ENCODE data around the gene ZDHHC8.

ZDHHC8 gene

DNA sequence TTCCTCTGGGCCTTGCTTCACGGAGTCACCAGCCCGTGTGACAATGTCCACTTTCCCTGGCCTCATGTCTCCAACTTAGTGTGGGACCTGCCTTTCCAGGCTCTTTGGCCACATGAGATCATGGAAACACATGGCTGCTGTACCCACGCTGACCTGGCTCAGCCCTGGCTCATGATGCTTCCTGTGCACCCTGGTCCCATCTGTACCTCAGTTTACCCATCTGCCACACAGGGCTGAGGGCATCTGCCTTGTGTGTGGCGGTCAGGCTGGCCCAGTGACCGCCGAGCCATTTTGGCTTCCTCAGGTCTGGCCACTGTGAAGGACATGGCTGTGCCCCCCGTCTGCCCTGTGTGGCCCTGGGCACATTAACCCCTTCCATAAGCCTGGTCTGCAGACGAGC is 51.5 kb downstream of the ZDHHC8 start:
- in situ Hi-C loops (cut with MboI; ENCODE audit: low pct_unique_long_range_greater_than_20kb, low sequenced_read_pairs, unreplicated experiment): no loop called here
- no peak for TF ChIP-seq CTCF (IDR thresholded peaks at IDR 0.05; ENCODE audit: extremely low read depth, insufficient read depth, missing control alignments)
- DNase-seq (ENCODE audit: low spot score): no peak

DNA sequence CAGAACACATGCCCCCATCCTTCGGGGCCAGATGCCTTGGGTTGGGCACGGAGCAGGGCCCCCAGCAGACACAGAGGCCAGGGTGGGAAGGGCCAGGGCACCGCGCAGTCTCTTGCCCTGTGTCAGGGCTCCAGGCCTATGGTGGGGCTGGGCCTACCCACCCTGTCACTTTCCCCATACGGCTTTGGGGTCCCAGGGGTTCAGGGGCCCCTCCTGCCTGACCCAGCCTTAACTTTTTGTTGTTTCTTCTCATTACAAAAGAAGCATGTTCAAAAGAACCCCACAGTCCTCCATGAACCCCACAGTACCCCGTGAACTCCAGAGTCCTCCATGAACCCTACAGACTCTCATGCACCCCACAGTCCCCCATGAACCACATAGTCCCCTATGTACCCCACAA is 52.2 kb downstream of the ZDHHC8 start:
- TF ChIP-seq CTCF (IDR thresholded peaks at IDR 0.05; ENCODE audit: extremely low read depth, insufficient read depth, missing control alignments): no peak
- in situ Hi-C loops (cut with MboI; ENCODE audit: low pct_unique_long_range_greater_than_20kb, low sequenced_read_pairs, unreplicated experiment): no loop called here
- no peak for DNase-seq (ENCODE audit: low spot score)

DNA sequence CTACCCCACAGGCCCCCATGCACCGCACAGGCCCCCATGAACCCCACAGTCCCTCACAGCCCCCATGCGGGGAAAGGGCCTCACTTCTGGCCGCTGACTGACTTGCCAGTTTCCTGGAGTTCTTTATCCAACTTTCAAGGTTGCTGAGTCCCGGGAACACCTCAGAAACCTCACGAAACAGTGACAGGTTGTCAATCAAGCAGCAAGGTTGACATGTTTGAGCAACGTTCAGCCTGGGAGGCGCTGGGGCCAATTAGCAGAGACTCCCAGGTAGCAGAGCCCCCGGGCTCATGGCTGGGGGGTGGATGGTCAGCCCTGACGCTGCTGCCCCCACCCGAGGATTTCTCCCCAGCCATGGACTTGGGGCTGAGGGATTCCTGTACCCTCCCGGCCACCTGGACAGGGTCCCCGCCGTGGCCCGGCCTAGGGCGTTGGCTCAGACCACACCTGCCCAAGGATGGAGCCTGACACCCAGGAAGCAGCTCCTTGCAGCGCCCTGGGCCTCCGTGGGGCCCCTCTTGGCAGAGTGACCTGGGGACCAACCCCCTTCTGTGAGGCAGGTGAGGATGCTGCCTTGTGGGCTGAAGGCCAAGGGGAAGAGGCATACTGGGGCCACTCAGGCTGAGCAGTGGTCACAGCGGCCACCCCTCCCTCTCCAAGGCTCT is 53.0 kb downstream of the ZDHHC8 start:
- DNase-seq (ENCODE audit: low spot score): no peak
- TF ChIP-seq CTCF (IDR thresholded peaks at IDR 0.05; ENCODE audit: extremely low read depth, insufficient read depth, missing control alignments): no peak
- in situ Hi-C loops (cut with MboI; ENCODE audit: low pct_unique_long_range_greater_than_20kb, low sequenced_read_pairs, unreplicated experiment): no loop called here

GRCh38 chr22:20185750-20186149 is 54.1 kb downstream of the ZDHHC8 start:
- in situ Hi-C loops (cut with MboI; ENCODE audit: low pct_unique_long_range_greater_than_20kb, low sequenced_read_pairs, unreplicated experiment): no loop called here
- no peak for TF ChIP-seq CTCF (IDR thresholded peaks at IDR 0.05; ENCODE audit: extremely low read depth, insufficient read depth, missing control alignments)
- no peak for DNase-seq (ENCODE audit: low spot score)

DNA sequence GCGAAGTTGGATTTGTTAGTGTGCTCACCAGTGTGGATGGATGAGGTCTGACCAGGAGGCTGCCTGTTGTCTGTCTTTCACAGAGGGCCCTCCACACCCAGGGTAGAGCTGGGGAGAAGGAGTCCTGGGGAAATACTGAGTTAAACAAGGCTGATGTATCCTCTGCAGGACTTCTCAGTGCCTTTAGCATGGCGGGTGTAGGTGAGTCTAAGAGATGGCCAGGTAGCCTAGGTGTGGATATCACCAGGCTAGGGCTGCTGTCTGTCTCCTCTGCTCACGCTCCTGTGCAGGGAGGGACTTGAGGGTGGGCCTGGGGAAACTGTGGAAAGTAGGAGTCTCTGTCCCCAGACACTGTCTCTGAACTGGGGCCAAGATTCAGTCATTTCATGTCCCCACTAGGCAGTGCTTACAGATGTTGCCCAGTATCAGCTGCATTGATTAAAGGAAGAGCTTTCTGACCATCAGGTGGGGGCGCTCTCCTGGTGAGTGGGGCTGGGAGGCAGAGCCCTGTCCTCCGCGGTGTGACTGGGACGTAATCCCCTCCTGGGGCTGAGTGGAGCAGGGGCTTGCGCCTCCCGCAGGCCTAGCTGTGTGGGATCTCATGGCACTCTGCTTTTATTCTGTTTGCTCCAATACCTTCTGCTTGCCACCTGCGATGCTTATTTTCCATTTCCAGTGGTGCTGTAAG is 54.7 kb downstream of the ZDHHC8 start:
- in situ Hi-C loops (cut with MboI; ENCODE audit: low pct_unique_long_range_greater_than_20kb, low sequenced_read_pairs, unreplicated experiment): no loop called here
- no peak for DNase-seq (ENCODE audit: low spot score)
- TF ChIP-seq CTCF (IDR thresholded peaks at IDR 0.05; ENCODE audit: extremely low read depth, insufficient read depth, missing control alignments): no peak

DNA sequence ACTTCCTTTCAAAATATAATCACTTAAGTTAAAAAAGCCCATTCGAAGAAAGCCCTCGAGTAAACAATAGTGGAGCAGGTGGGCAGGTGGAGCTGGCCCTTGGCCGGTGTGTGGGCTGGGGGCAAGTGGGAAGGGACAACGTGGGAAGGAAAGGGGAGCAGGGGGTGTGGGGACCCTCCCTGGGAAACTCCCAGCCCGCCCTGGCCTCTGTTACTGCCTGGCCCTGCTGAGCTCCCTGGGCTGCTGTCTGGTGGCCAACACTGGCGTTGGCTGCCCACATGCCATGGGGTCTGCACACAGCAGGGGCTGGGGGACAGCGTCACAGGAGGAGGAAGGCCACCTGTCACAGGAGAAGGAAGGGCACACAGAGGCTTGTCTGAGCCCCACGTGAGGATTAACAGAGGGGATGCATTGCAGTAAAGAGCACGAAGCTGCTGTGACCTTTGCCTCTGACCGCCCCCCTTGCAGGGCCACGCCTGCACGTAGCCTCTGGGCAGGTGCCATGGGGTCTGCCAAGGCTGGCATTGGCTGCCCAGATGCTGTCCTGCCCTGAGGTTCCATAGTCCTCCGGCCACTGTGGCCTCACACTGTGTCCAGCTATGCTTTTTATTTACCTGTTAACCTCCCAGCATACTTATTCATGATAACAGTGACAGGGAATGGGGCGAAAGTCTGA is 55.4 kb downstream of the ZDHHC8 start:
- TF ChIP-seq CTCF (IDR thresholded peaks at IDR 0.05; ENCODE audit: extremely low read depth, insufficient read depth, missing control alignments): no peak
- in situ Hi-C loops (cut with MboI; ENCODE audit: low pct_unique_long_range_greater_than_20kb, low sequenced_read_pairs, unreplicated experiment): no loop called here
- DNase-seq (ENCODE audit: low spot score): no peak

Data from GM13977 (cell line).